Muscle layer of duodenum (tissue), 2 donors: Measurements from ENCODE around the gene LPCAT4.
"Not testable (repeated sequence)": the region's sequence is repeated elsewhere in the genome, so short reads cannot be mapped to it uniquely, and the experiment has no call there.

Source experiments
- H3K27ac ChIP-seq: one replicate; pipeline ENCODE4 v1.7.0; 2013; ENCODE audit warnings: mild to moderate bottlenecking, low read length
- H3K27me3 ChIP-seq: one replicate; pipeline ENCODE4 v1.7.0; 2013; ENCODE audit warnings: low read depth, mild to moderate bottlenecking, control low read depth, low read length
- H3K36me3 ChIP-seq, 2 donors: one replicate each; pipeline ENCODE4 v1.7.0; 2013; ENCODE audit warnings: low read length in 2 of 2, control low read depth in 1 of 2, mild to moderate bottlenecking in 1 of 2; ENCODE audit not compliant: insufficient read depth in 2 of 2, control insufficient read depth in 1 of 2
- H3K4me1 ChIP-seq, 2 donors: one replicate each; pipeline ENCODE4 v1.7.0; 2013; ENCODE audit warnings: low read length in 2 of 2, mild to moderate bottlenecking in 2 of 2, control low read depth in 1 of 2, moderate library complexity in 1 of 2; ENCODE audit not compliant: insufficient read depth in 2 of 2, control insufficient read depth in 1 of 2
- H3K4me3 ChIP-seq, 2 donors: one replicate each; pipeline ENCODE4 v1.7.0; 2013; ENCODE audit warnings: low read length in 2 of 2, low read depth in 1 of 2, mild to moderate bottlenecking in 1 of 2
- H3K9me3 ChIP-seq, 2 donors: one replicate each; pipeline ENCODE4 v1.7.0; 2013; ENCODE audit warnings: low read length in 2 of 2, control low read depth in 1 of 2, mild to moderate bottlenecking in 1 of 2; ENCODE audit not compliant: control insufficient read depth in 1 of 2
- donor health status: healthy.

The LPCAT4 gene, protein sequence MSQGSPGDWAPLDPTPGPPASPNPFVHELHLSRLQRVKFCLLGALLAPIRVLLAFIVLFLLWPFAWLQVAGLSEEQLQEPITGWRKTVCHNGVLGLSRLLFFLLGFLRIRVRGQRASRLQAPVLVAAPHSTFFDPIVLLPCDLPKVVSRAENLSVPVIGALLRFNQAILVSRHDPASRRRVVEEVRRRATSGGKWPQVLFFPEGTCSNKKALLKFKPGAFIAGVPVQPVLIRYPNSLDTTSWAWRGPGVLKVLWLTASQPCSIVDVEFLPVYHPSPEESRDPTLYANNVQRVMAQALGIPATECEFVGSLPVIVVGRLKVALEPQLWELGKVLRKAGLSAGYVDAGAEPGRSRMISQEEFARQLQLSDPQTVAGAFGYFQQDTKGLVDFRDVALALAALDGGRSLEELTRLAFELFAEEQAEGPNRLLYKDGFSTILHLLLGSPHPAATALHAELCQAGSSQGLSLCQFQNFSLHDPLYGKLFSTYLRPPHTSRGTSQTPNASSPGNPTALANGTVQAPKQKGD

DNA sequence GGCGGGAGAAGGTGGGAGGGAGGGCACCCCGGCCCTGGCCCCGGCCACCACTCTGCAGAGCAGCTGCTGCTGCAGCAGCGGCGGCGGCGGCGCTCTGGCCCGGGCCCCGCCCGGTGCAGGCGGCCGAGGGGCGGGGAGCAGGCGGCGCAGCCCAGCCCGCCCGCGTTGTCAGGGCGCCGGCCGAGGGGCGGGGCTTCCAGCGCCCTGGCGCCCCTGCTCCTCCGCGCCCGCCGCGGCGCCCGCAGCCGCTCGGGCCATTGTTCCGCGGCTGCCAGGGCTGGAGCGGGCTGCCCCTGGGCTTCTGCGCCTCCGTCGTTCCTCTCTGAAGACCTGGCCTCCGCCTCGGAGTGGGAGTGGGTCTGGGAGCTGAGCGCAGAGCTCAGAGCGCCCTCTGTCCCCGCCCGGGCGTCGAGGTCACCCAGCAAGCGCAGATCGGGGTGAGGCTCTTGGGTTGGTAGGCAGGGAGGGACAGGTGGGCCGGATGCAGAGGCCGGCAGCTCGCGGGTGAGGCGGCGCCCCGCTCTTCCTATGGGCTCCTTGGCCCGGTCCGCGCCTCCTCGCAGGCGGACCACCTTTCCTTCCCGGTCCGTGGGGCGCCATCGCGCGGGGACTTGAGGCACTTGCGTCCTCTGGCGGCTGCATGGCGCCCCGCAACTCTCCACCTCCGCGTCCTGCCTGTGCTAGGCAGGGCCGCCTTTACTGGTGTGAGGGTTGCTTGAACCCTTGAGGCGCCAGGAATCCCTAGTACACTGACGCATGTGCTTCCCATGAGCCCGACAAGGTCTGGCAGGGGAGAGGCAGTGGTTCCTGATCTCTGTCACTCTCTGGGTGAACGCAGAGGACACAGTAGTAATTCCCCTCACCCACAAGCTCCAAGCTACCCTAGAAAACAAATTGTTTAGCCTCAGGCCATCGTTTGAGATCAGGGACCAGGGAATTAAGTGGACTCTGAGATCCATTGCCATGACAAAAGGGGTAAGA lies at the start of gene LPCAT4:
LPCAT4 (minus strand) TSS at position 96 of the 981 bp plus-strand sequence. CDS start 96 bp downstream, outside the sequence.
- H3K27me3 ChIP-seq, result no peaks in the 10 kb centered on the region

DNA sequence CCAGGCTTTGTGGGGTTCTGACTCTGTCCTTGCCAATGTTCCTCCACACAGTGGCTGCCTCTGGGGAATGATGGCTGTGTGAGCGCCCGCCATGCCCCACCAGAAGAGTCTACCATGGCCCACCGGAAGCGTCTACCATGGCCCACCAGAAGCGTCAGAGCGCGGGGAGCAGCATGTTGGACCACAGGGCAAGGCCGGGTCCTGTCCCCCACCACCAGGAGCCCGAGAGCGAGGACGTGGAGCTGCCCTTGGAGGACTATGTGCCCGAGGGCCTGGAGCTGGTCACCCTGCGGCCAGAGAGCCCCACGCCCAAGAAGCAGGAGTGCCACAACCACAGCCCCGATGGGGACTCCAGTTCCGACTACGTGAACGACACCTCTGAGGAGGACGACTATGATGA lies 42.5 kb upstream of the LPCAT4 start:
- not testable (repeated sequence) for H3K4me3 ChIP-seq, H3K4me1 ChIP-seq

More for the DNA sequence above, at the start of gene LPCAT4:
- peaks cover 8 to 19% of the 10 kb centered on the region in 2 donors for H3K4me1 ChIP-seq
- no peaks in the 10 kb centered on the region for H3K9me3 ChIP-seq
- H3K27ac ChIP-seq, result peak within 1 kb of the TSS; percentile 74
- H3K36me3 ChIP-seq, result peaks cover 5 to 10% of the 10 kb centered on the region in 2 donors
- H3K4me3 ChIP-seq, result peak within 1 kb of the TSS; percentile 77 to 97

DNA sequence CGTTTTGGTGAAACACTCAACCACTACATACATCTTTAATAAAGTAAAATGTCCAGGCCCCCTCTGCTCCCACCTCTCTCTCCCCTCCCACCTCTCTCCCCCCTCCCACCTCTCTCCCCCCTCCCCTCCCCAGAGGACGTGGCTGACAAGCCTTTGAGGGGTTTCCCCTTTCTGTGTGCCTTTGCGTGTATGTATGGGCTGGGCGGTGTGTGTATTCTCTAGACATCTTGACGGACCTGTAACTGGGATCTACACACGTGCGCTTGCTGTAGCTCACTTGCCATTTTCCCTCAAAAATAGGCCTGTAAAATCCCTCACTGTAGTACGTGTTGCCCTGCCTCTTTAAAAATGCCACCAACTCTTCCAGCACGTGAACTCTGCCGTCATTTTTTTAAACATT lies 42.0 kb upstream of the LPCAT4 start:
- H3K4me3 ChIP-seq, H3K27ac ChIP-seq, H3K9me3 ChIP-seq, H3K36me3 ChIP-seq, H3K4me1 ChIP-seq, H3K27me3 ChIP-seq: not testable (repeated sequence)

More for the DNA sequence above, 42.5 kb upstream of the LPCAT4 start:
- not testable (repeated sequence) for H3K36me3 ChIP-seq, H3K9me3 ChIP-seq, H3K27me3 ChIP-seq, H3K27ac ChIP-seq

DNA sequence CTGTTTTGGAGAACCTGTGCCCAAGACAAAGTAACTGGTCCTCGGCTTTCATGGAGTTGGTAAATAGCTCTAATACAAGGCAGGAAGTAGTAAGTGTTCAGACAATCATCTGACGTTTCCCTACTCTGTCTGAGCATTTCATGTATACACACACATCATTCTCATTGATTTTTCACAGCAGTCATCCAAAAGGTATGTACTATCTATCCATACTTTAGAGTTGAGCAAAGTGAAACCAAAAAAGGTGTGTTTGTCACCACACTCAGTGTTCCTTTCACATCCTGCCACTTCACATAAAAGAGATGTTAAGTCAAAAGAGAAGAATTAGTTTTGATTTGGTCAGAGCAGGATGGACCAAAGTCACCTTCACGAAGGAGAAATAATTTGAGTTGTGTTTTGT lies 36.9 kb upstream of the LPCAT4 start:
- H3K4me1 ChIP-seq, H3K27me3 ChIP-seq, H3K4me3 ChIP-seq, H3K27ac ChIP-seq, H3K9me3 ChIP-seq, H3K36me3 ChIP-seq: not testable (repeated sequence)

DNA sequence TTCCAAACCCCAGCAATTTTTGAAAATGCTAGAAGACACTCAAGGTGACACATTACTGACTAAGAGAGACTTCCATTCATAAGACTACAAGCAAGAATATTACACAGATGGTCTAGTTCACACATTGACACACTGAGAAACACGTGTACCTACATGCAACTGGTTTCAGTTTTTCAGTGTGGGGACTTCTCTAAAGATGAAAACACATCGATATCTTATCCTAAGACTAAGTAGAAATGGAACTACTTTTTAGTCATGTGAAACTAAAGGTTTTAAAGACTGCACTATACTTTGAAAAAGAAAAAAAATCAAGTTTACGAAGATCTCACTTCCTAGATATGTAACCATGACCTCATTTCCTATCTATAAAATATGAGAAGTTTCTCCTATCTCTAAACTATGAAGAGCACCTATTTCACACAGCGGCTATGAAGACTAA lies 36.2 kb upstream of the LPCAT4 start:
- not testable (repeated sequence) for H3K4me3 ChIP-seq, H3K36me3 ChIP-seq, H3K4me1 ChIP-seq, H3K27me3 ChIP-seq, H3K27ac ChIP-seq, H3K9me3 ChIP-seq

DNA sequence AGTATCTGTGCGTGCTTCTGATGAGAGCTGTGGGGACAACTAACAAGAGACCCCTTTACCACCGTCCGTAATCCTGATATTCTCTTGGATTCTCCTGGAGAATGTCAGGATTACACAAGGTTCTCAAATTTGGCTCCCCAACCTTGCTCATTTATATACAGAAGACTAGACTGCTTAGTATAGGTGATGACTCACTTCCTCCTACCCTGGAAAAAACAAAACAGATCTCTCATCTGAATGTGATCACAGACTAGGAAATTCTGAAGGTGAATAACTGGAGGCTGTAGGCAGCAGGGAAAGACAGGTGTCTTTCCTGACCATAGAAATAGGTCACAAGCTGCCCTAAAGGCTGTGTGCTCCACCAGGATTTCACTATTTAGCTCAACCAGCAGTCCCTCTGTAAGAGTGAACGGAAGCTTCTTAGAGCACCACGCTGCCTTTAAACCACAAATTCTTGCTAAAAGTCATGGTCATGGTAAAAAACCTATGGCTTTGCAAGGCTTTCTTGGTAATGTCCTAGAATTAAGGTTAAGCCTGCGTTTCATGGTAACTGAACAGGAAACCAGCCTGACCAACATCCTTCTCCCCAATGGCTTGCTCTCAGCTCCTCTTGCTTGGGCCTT lies 30.8 kb upstream of the LPCAT4 start:
- not testable (repeated sequence) for H3K27me3 ChIP-seq, H3K9me3 ChIP-seq, H3K36me3 ChIP-seq, H3K4me3 ChIP-seq, H3K4me1 ChIP-seq, H3K27ac ChIP-seq

DNA sequence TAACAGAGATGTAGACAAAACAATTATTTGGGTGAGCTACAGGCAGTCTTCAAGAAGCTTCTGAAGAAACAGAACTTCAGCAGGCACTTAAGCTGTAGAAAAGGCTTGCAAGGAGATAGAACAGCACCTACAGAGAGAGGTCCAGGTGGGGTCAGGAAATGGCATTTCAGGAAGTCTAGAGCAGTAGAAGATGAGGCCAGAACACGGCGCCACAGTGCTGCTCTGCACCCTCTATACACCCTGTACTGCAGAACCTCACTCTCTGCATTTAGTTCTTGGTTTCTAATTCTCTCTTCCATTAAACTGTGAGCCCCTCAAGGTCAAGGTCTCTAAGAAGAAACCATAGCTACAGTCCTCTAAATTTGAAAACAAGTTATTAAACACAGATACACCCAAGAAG lies 26.0 kb upstream of the LPCAT4 start:
- not testable (repeated sequence) for H3K4me3 ChIP-seq, H3K36me3 ChIP-seq, H3K27me3 ChIP-seq, H3K27ac ChIP-seq, H3K4me1 ChIP-seq, H3K9me3 ChIP-seq

DNA sequence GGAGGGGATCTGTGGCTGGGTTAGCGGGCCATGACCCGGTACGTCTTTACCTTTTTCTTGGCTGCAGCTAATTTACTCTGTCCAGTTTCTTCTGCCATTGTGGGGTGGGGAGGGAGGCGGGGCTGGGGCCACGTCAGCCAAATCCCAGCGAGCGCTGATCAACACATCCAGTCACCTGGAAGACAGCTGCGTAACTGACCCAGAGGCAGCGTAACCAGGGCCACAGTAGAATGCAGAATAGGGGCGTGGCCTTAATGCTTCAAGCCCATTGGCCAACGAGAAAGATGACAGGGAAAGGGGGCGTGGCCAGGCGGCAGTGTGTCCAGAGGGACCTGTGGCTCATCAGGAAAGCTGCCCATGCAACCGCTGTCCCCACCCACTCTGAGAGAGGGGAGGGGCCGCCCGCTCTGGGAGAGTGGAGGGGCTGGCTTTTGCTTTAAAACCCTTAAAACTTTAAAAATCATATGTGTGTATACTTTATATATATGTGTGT lies 22.6 kb upstream of the LPCAT4 start:
- H3K9me3 ChIP-seq, result not testable (repeated sequence)

DNA sequence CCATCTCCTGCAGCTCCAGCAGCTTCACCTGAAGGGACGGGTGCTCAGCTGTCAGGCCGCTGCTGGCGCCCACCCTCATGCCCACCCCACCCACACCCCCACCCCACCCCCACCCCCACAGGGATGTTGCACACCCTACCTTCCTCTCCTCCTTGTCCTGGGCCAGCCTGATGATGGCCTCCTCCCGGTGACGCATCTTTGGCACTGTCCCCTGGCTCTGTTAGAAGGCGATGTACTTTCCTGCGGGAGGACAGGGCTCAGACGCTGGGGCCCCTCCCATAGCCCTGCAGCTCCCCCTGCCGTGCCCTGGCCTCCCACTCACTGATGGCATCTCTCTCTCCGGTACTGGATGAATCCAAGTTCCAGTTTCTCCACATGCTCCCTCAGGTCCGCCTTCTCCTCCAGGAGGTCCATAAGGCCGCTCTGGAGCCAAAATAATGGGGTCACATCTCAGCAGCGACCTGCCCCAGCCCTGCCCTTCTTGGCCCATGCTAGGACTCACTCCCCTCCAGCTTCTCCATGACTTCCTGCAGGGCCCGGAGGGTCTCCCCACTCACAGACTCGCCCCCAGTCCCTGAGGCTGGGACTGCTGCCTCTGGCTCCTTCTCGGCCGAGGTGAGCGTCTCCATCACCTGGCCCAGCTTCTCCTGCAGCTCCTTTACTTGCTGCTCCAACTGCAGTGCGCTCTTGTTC lies 15.0 kb upstream of the LPCAT4 start:
- not testable (repeated sequence) for H3K4me3 ChIP-seq, H3K9me3 ChIP-seq, H3K4me1 ChIP-seq, H3K27me3 ChIP-seq, H3K36me3 ChIP-seq, H3K27ac ChIP-seq

More for the DNA sequence above, 22.6 kb upstream of the LPCAT4 start:
- not testable (repeated sequence) for H3K27ac ChIP-seq, H3K4me1 ChIP-seq, H3K4me3 ChIP-seq, H3K27me3 ChIP-seq, H3K36me3 ChIP-seq

DNA sequence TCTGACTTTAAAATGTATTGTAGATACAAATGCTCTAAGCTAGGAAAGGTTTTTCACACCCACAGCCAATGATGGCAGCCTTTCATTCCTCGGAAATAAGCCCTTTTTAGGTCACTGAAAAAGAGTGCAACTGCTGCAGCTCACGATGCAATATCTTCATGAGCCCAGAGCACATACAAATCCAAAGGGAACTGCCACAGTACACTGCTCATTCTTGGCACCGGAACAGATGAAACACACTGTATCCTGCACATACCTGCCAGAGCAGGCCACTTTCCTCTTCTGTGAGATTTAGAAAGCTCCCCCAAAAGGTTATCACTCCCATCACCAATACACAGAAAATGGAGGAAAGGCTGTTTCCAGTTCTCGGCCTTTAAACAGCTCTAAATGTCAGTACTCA lies 13.5 kb upstream of the LPCAT4 start:
- H3K9me3 ChIP-seq, H3K27me3 ChIP-seq, H3K27ac ChIP-seq, H3K4me3 ChIP-seq, H3K4me1 ChIP-seq, H3K36me3 ChIP-seq: not testable (repeated sequence)
